GM18511 (cell line): ENCODE measurements around the gene SMIM7.
"Not testable (repeated sequence)": the region's sequence is repeated elsewhere in the genome, so short reads cannot be mapped to it uniquely, and the experiment has no call there.

Experiments
- ATAC-seq: cut with Tn5 transposase; IDR thresholded peaks from one replicate; pipeline ENCODE4 v1.9.1; 2021; ENCODE audit warnings: mild to moderate bottlenecking, moderate library complexity; ENCODE audit not compliant: unreplicated experiment

The SMIM7 gene

GRCh38 chr19:16659832-16660708, at the start of gene SMIM7:
Gene SMIM7 (minus strand): TSS chr19:16660144. CDS start chr19:16660110, 34 bp downstream.
- peak; percentile 92 for ATAC-seq

GRCh38 chr19:16703677-16704076, 43.7 kb upstream of the SMIM7 start:
- no peak for ATAC-seq

- ATAC-seq: no peak
Observed at GRCh38 chr19:16702123-16702522, 42.2 kb upstream of the SMIM7 start.

GRCh38 chr19:16698914-16699313, 39.0 kb upstream of the SMIM7 start:
- ATAC-seq: no peak

GRCh38 chr19:16688084-16688483, 28.1 kb upstream of the SMIM7 start:
- ATAC-seq: no peak

- ATAC-seq: no peak
Observed at GRCh38 chr19:16684216-16684615, 24.3 kb upstream of the SMIM7 start.

- no peak for ATAC-seq
Observed at GRCh38 chr19:16682539-16682938, 22.6 kb upstream of the SMIM7 start.

GRCh38 chr19:16679811-16680210, 19.9 kb upstream of the SMIM7 start:
- no peak for ATAC-seq

- ATAC-seq: no peak
Observed at GRCh38 chr19:16678498-16678897, 18.6 kb upstream of the SMIM7 start.

GRCh38 chr19:16677055-16677454, 17.1 kb upstream of the SMIM7 start:
- ATAC-seq: no peak

- no peak for ATAC-seq
Observed at GRCh38 chr19:16676101-16676798, 16.3 kb upstream of the SMIM7 start.

GRCh38 chr19:16673839-16674238, 13.9 kb upstream of the SMIM7 start:
- ATAC-seq: not testable (repeated sequence)

GRCh38 chr19:16673231-16673630, 13.3 kb upstream of the SMIM7 start:
- ATAC-seq: no peak

GRCh38 chr19:16671652-16672274, 11.8 kb upstream of the SMIM7 start:
- ATAC-seq: no peak

- ATAC-seq: no peak
Observed at GRCh38 chr19:16670291-16670690, 10.3 kb upstream of the SMIM7 start.

GRCh38 chr19:16668702-16669101, 8.8 kb upstream of the SMIM7 start:
- not testable (repeated sequence) for ATAC-seq

GRCh38 chr19:16668176-16668575, 8.2 kb upstream of the SMIM7 start:
- no peak for ATAC-seq

GRCh38 chr19:16661480-16662034, 1.6 kb upstream of the SMIM7 start:
- ATAC-seq: no peak

- ATAC-seq: no peak
Observed at GRCh38 chr19:16660763-16661479, 977 bp upstream of the SMIM7 start, which contains the start of gene TMEM38A. Gene TMEM38A (plus strand): TSS chr19:16661139. CDS start chr19:16661218, 79 bp downstream.

- ATAC-seq: no peak
Observed at GRCh38 chr19:16659464-16659831, 496 bp downstream of the SMIM7 start.

GRCh38 chr19:16657384-16657783, 2.6 kb downstream of the SMIM7 start:
- no peak for ATAC-seq
